Right ventricle myocardium inferior (tissue), 1 donor: ENCODE results near the gene GNA14. TPM values are rescaled to one million over a fixed set of nuclear protein-coding genes. Genes with fewer than 3 reads are reported as not detected.
"Not testable (repeated sequence)": the region's sequence is repeated elsewhere in the genome, so short reads cannot be mapped to it uniquely, and the experiment has no call there.

Experiments
- ATAC-seq: fragments of 200-7000 bp; cut with Tn5 transposase; one replicate; pipeline ENCODE4 v1.9.1; 2020; ENCODE audit warnings: mild to moderate bottlenecking, moderate library complexity
- DNase-seq: peaks from one replicate; pipeline ENCODE4 v3.0.0; 2021; ENCODE audit errors: missing footprints
- intact Hi-C: fragments of 100-400 bp; cut with DNase I; formaldehyde crosslinking; loops from one replicate; pipeline ENCODE4 v1.11.0; 2022
- total RNA-seq: library from RNA; stranded (reverse); fragmentation: NEBNext Ultra II Directional; extraction: Animal tissue kit (Norgen Biotek cat#: 25700); gene quantifications from one replicate; pipeline ENCODE4 v1.2.1, GENCODE V29; 2021
- donor health status: DM: no; HTN: yes; CAD: no; lungs with severe emphysema.

Gene GNA14
- total RNA-seq, 1 donor from 2014 or later: 2.6 TPM

GRCh38 chr9:77408521-77408920, 239.6 kb downstream of the GNA14 start:
- ATAC-seq, intact Hi-C loops, DNase-seq: not testable (repeated sequence)

- intact Hi-C loops: no loop called here
These were observed 244.9 kb downstream of the GNA14 start for GRCh38 chr9:77403239-77403638.

GRCh38 chr9:77402286-77402685, 245.8 kb downstream of the GNA14 start:
- intact Hi-C loops: no loop called here
- no peak for DNase-seq
- ATAC-seq: no peak

More at GRCh38 chr9:77403239-77403638, 244.9 kb downstream of the GNA14 start:
- DNase-seq (no peak), ATAC-seq (no peak)

- ATAC-seq: no peak
- intact Hi-C loops: no loop called here
- DNase-seq: no peak
These were observed 248.2 kb downstream of the GNA14 start for GRCh38 chr9:77399964-77400363.

- DNase-seq, intact Hi-C loops, ATAC-seq: not testable (repeated sequence)
These were observed 249.5 kb downstream of the GNA14 start for GRCh38 chr9:77398581-77398980.

- no peak for ATAC-seq
- intact Hi-C loops: no loop called here
- DNase-seq: no peak
These were observed 255.8 kb downstream of the GNA14 start for GRCh38 chr9:77392328-77392727.

GRCh38 chr9:77391834-77392233, 256.3 kb downstream of the GNA14 start:
- ATAC-seq (no peak), DNase-seq (no peak)
- intact Hi-C loops: no loop called here

- no peak for ATAC-seq
- intact Hi-C loops: no loop called here
These were observed 261.9 kb downstream of the GNA14 start for GRCh38 chr9:77386187-77386586.

GRCh38 chr9:77384406-77384805, 263.7 kb downstream of the GNA14 start:
- DNase-seq: no peak
- ATAC-seq: no peak
- intact Hi-C loops: no loop called here

More at GRCh38 chr9:77386187-77386586, 261.9 kb downstream of the GNA14 start:
- no peak for DNase-seq

GRCh38 chr9:77375956-77376532, 272.1 kb downstream of the GNA14 start:
- intact Hi-C loops: no loop called here
- no peak for ATAC-seq
- DNase-seq: no peak

GRCh38 chr9:77374266-77374665, 273.9 kb downstream of the GNA14 start:
- intact Hi-C loops: no loop called here
- ATAC-seq: no peak
- DNase-seq: no peak
